GM23338 (cell line): ENCODE data around the gene IGFBP6. TPM values are rescaled to one million over a fixed set of nuclear protein-coding genes. Genes with fewer than 3 reads are reported as not detected.

Experiments
- ATAC-seq: fragments of 200-7000 bp; cut with Tn5 transposase; 3 replicates; pipeline ENCODE4 v1.9.1; 2020
- DNase-seq: peaks from one replicate; pipeline ENCODE4 v3.0.0-alpha.2; 2015; ENCODE audit warnings: low spot score
- H2AFZ ChIP-seq: fragments of 200-600 bp; sonication (generic); 2 replicates; pipeline ENCODE4 v1.8.0; 2016; ENCODE audit warnings: antibody characterized with exemption, mild to moderate bottlenecking, moderate library complexity
- H3F3A ChIP-seq: fragments of 200-600 bp; sonication (generic); replicated peaks from 2 replicates; pipeline ENCODE4 v1.8.0; 2017; ENCODE audit warnings: antibody characterized with exemption, mixed run types, low read depth
- H3K27ac ChIP-seq: fragments of 200-600 bp; sonication (generic); 2 replicates; pipeline ENCODE4 v1.6.1; 2016; ENCODE audit warnings: low read depth
- H3K27me3 ChIP-seq: fragments of 200-600 bp; sonication (generic); 2 replicates; pipeline ENCODE4 v1.8.0; 2016; ENCODE audit warnings: mild to moderate bottlenecking, mixed run types, moderate library complexity; ENCODE audit not compliant: insufficient read depth
- H3K36me3 ChIP-seq: fragments of 200-600 bp; sonication (generic); 2 replicates; pipeline ENCODE4 v1.8.0; 2016; ENCODE audit warnings: mild to moderate bottlenecking; ENCODE audit not compliant: insufficient read depth
- H3K4me1 ChIP-seq: fragments of 200-600 bp; sonication (generic); 2 replicates; pipeline ENCODE4 v1.8.0; 2016; ENCODE audit warnings: mild to moderate bottlenecking, moderate library complexity; ENCODE audit not compliant: insufficient read depth
- H3K4me2 ChIP-seq: fragments of 200-600 bp; sonication (generic); 2 replicates; pipeline ENCODE4 v1.7.1; 2017; ENCODE audit warnings: mixed run types
- H3K4me3 ChIP-seq: fragments of 200-600 bp; sonication (generic); 2 replicates; pipeline ENCODE4 v1.6.1; 2016; ENCODE audit warnings: mixed run types
- H3K79me2 ChIP-seq: fragments of 200-600 bp; sonication (generic); replicated peaks from 2 replicates; pipeline ENCODE4 v1.8.0; 2017; ENCODE audit warnings: mild to moderate bottlenecking; ENCODE audit not compliant: insufficient read depth
- H3K9me2 ChIP-seq: fragments of 200-600 bp; sonication (generic); 2 replicates; pipeline ENCODE4 v1.8.0; 2017; ENCODE audit not compliant: insufficient read depth
- H4K20me1 ChIP-seq: fragments of 200-600 bp; sonication (generic); replicated peaks from 2 replicates; pipeline ENCODE4 v1.8.0; 2017; ENCODE audit warnings: mild to moderate bottlenecking; ENCODE audit not compliant: insufficient read depth
- H3K27ac Mint-ChIP-seq: 2 replicates; pipeline ENCODE4 v1.8.0; 2020; ENCODE audit warnings: inconsistent platforms, mild to moderate bottlenecking, moderate library complexity, mixed read lengths
- H3K27me3 Mint-ChIP-seq: 3 replicates; pipeline ENCODE4 v1.8.0; 2022; ENCODE audit warnings: low read depth, mild to moderate bottlenecking, moderate library complexity, mixed read lengths, inconsistent platforms; ENCODE audit not compliant: insufficient read depth, poor library complexity
- H3K36me3 Mint-ChIP-seq: 3 replicates; pipeline ENCODE4 v1.8.0; 2021; ENCODE audit warnings: low read depth, mild to moderate bottlenecking, inconsistent platforms, moderate library complexity, mixed read lengths
- H3K4me1 Mint-ChIP-seq: 3 replicates; pipeline ENCODE4 v1.8.0; 2020; ENCODE audit warnings: mild to moderate bottlenecking, inconsistent platforms, mixed read lengths
- H3K4me3 Mint-ChIP-seq: 3 replicates; pipeline ENCODE4 v1.8.0; 2021; ENCODE audit warnings: moderate library complexity, mild to moderate bottlenecking, inconsistent platforms, mixed read lengths
- H3K9me3 Mint-ChIP-seq: 3 replicates; pipeline ENCODE4 v1.8.0; 2020; ENCODE audit warnings: moderate library complexity, mild to moderate bottlenecking, inconsistent platforms, mixed read lengths
- CREB1 ChIP-seq: fragments of 250-450 bp; sonication (Bioruptor Pico); IDR thresholded peaks from 2 replicates; pipeline ENCODE4 v1.5.0; 2020; ENCODE audit warnings: low read depth, mild to moderate bottlenecking, moderate library complexity
- CTCF ChIP-seq, 2 experiments: fragments of 200-600 bp in 1 of 2; sonication (generic) in 1 of 2; conservative IDR thresholded peaks; 2 replicates each; pipeline versions ENCODE4 v1.5.1 to v1.6.1; 2016 to 2017; ENCODE audit warnings: antibody characterized with exemption in 2 of 2, low read depth in 2 of 2, mild to moderate bottlenecking in 2 of 2, moderate library complexity in 1 of 2
- ETS1 ChIP-seq: IDR thresholded peaks from 2 replicates; pipeline ENCODE4 v1.6.1; 2016; ENCODE audit warnings: antibody characterized with exemption
- EZH2 ChIP-seq: fragments of 200-600 bp; sonication (generic); IDR thresholded peaks from one replicate; pipeline ENCODE4 v1.8.0; 2017; ENCODE audit warnings: antibody characterized with exemption, mild to moderate bottlenecking, low read depth; ENCODE audit not compliant: unreplicated experiment
- EZH2phosphoT487 ChIP-seq: fragments of 200-600 bp; sonication (generic); IDR thresholded peaks from one replicate; pipeline ENCODE4 v1.8.1; 2018; ENCODE audit warnings: antibody characterized with exemption; ENCODE audit not compliant: unreplicated experiment
- JUNB ChIP-seq: IDR thresholded peaks from one replicate; pipeline ENCODE4 v1.6.1; 2016; ENCODE audit warnings: antibody characterized with exemption; ENCODE audit not compliant: unreplicated experiment
- NANOG ChIP-seq: IDR thresholded peaks from 2 replicates; pipeline ENCODE4 v1.6.1; 2016; ENCODE audit warnings: antibody characterized with exemption, borderline replicate concordance
- POLR2AphosphoS5 ChIP-seq: IDR thresholded peaks from 2 replicates; pipeline ENCODE4 v1.6.1; 2016; ENCODE audit warnings: antibody characterized with exemption, low read depth
- REST ChIP-seq: IDR thresholded peaks from one replicate; pipeline ENCODE4 v1.6.1; 2018; ENCODE audit warnings: antibody characterized with exemption; ENCODE audit not compliant: unreplicated experiment
- STAT1 ChIP-seq: IDR thresholded peaks from one replicate; pipeline ENCODE4 v1.6.1; 2016; ENCODE audit warnings: antibody characterized with exemption; ENCODE audit not compliant: unreplicated experiment
- ZNF114 ChIP-seq: fragments of 250-450 bp; sonication (Bioruptor Pico); IDR thresholded peaks from 2 replicates; pipeline ENCODE4 v1.5.0; 2020; ENCODE audit warnings: mild to moderate bottlenecking, moderate library complexity
- ZNF331 ChIP-seq: fragments of 250-450 bp; sonication (Bioruptor Pico); IDR thresholded peaks from 2 replicates; pipeline ENCODE4 v1.5.0; 2020; ENCODE audit warnings: low read depth, mild to moderate bottlenecking, moderate library complexity
- polyA plus RNA-seq: library from polyadenylated mRNA; unstranded; fragments of >200 nt; fragmentation: Nextera tagmentation; extraction: Ambion mirVana; gene quantifications from 2 replicates; pipeline ENCODE4 v1.2.1, GENCODE V29; 2016
- total RNA-seq: library from RNA; depleted of rRNA; stranded (reverse); fragments of >200 nt; shearing (Covaris generic); gene quantifications from 2 replicates; pipeline ENCODE4 v1.2.3, GENCODE V29; 2014

The IGFBP6 gene
- total and polyA plus RNA-seq, 2 experiments from 2014 or later, result 14.7 to 16.6 TPM

DNA sequence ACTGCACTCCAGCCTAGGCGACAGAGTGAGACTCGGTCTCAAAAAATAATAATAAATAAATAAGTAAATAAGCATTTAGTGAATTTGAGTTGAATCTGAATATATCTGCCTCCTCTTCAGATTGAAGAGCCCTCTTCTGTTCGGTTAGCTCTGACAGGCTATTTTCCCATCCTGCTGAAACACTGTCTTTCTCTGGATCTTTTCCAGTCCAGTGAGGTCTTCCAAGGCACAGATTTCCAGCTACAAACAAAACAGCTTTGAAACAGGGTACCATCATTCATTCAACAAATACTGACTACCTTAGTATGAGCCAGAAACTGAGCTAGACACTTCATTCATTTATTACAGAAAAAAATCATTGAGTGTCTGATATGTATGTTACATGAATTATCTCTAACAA lies 11.1 kb upstream of the IGFBP6 start (continued):
- TF ChIP-seq REST, result no peak
- TF ChIP-seq ETS1, result no peak
- TF ChIP-seq CREB1 (CRISPR knock-in tag), result no peak
- TF ChIP-seq ZNF114, result no peak
- no peak for TF ChIP-seq EZH2

- Histone ChIP-seq H3K36me3 (no peaks in the 10 kb centered on the region), H3K4me1 (peaks cover 6% of the 10 kb centered on the region; the same call in 1 of the 2 replicates), H4K20me1 (no peaks in the 10 kb centered on the region), H3K79me2 (no peaks in the 10 kb centered on the region), H3K4me3 (no peak overlapping the region), H2AFZ (no peak overlapping the region), H3K27me3 (peaks cover 15% of the 10 kb centered on the region; the same call in 1 of the 2 replicates), H3F3A (0 out of 2 replicates have a peak, but pooled peaks cover 3% of the 10 kb centered on the region), H3K9me2 (no peaks in the 10 kb centered on the region), H3K4me2 (no peak overlapping the region), H3K27ac (no peak overlapping the region)
- no peaks in the 10 kb centered on the region for H3K9me3 Mint-ChIP-seq
- peaks cover 13% of the 10 kb centered on the region for H3K4me1 Mint-ChIP-seq
- no peak overlapping the region for H3K27ac Mint-ChIP-seq
- H3K27me3 Mint-ChIP-seq, result peaks cover 14% of the 10 kb centered on the region
- no peak for DNase-seq
- no peak for ATAC-seq
- H3K36me3 Mint-ChIP-seq, result no peaks in the 10 kb centered on the region
- no peak overlapping the region for H3K4me3 Mint-ChIP-seq
- TF ChIP-seq NANOG (no peak), ETS1 (no peak), ZNF114 (no peak), POLR2AphosphoS5 (no peak), EZH2phosphoT487 (no peak), ZNF331 (CRISPR knock-in tag) (no peak), STAT1 (no peak), JUNB (no peak), CTCF (conservative IDR thresholded peaks at IDR 0.05; ENCODE audit: low read depth in 2 of 2) (no peak), REST (no peak)
These were observed 7.4 kb upstream of the IGFBP6 start for GRCh38 chr12:53090105-53090504.
